Mesenteric fat pad (tissue), 1 donor: ENCODE data around the gene GPER1. TPM values are rescaled to one million over a fixed set of nuclear protein-coding genes. Genes with fewer than 3 reads are reported as not detected.

Experiments
- DNase-seq: peaks from one replicate; pipeline ENCODE4 v3.0.0-alpha.2; 2020; ENCODE audit warnings: low spot score
- total RNA-seq: library from RNA; stranded (reverse); fragmentation: NEBNext Ultra II Directional; extraction: Animal tissue kit (Norgen Biotek cat#: 25700); gene quantifications from one replicate; pipeline ENCODE4 v1.2.1, GENCODE V29; 2021
- donor health status: DM: yes; HTN: yes; CAD: no.

The GPER1 gene
- total RNA-seq, 1 donor from 2014 or later = 8.1 TPM

- DNase-seq = peak; percentile 94
These were observed 1.1 kb upstream of the GPER1 start for GRCh38 chr7:1086588-1087464.

- no peak for DNase-seq
These were observed 473 bp upstream of the GPER1 start for GRCh38 chr7:1087465-1087814.

GRCh38 chr7:1090236-1090635 is 2.3 kb downstream of the GPER1 start:
- DNase-seq = no peak

- DNase-seq = no peak
These were observed 3.1 kb downstream of the GPER1 start for GRCh38 chr7:1090686-1091643.

GRCh38 chr7:1091644-1092027 is 3.7 kb downstream of the GPER1 start:
- no peak for DNase-seq

GRCh38 chr7:1092161-1092632 is 4.3 kb downstream of the GPER1 start:
- DNase-seq = no peak

- no peak for DNase-seq
These were observed 5.0 kb downstream of the GPER1 start for GRCh38 chr7:1092806-1093501.

- DNase-seq = no peak
These were observed 5.6 kb downstream of the GPER1 start for GRCh38 chr7:1093502-1093843.

GRCh38 chr7:1093916-1094508 is 6.1 kb downstream of the GPER1 start:
- no peak for DNase-seq

- no peak for DNase-seq
These were observed 7.0 kb downstream of the GPER1 start for GRCh38 chr7:1094870-1095269.

- no peak for DNase-seq
These were observed 7.8 kb downstream of the GPER1 start for GRCh38 chr7:1095621-1096155.

GRCh38 chr7:1096156-1097119 is 8.5 kb downstream of the GPER1 start:
- DNase-seq = no peak

GRCh38 chr7:1097120-1097504 is 9.2 kb downstream of the GPER1 start:
- no peak for DNase-seq

GRCh38 chr7:1098243-1099153 is 10.6 kb downstream of the GPER1 start:
- no peak for DNase-seq

GRCh38 chr7:1099154-1099542 is 11.2 kb downstream of the GPER1 start:
- no peak for DNase-seq

GRCh38 chr7:1099637-1100036 is 11.7 kb downstream of the GPER1 start:
- DNase-seq = no peak

GRCh38 chr7:1100386-1100785 is 12.5 kb downstream of the GPER1 start:
- DNase-seq = no peak

GRCh38 chr7:1100834-1101562 is 13.1 kb downstream of the GPER1 start:
- DNase-seq = no peak
